GM23248 (cell line): Measurements from ENCODE around the gene CRHR2.

Experiments
- EZH2 ChIP-seq: fragments of 200-600 bp; sonication (generic); IDR thresholded peaks from 2 replicates; pipeline ENCODE4 v1.6.1; 2018; ENCODE audit warnings: antibody characterized with exemption, mild to moderate bottlenecking; ENCODE audit not compliant: insufficient read depth, poor library complexity, severe bottlenecking
- EZH2phosphoT487 ChIP-seq: fragments of 200-600 bp; sonication (generic); IDR thresholded peaks from 2 replicates; pipeline ENCODE4 v1.6.1; 2018; ENCODE audit warnings: antibody characterized with exemption, moderate library complexity, mild to moderate bottlenecking, low read depth; ENCODE audit not compliant: insufficient read depth

- TF ChIP-seq EZH2phosphoT487 (no peak), EZH2 (no peak)
Measured at GRCh38 chr7:30710669-30711068, 28.4 kb upstream of the CRHR2 start.
